HEK293 (cell line): ENCODE results near the gene SCRT2.

ENCODE experiments used
- CTCF ChIA-PET: fragments of 350-600 bp; formaldehyde crosslinking; extraction: SDS; loops from one replicate; lab custom pipeline; 2021; ENCODE audit warnings: antibody characterized with exemption; lab: Yijun Ruan, JAX
- POLR2A ChIA-PET: fragments of 300-600 bp; formaldehyde crosslinking; extraction: SDS; loops from one replicate; lab custom pipeline; 2020; ENCODE audit warnings: antibody characterized with exemption, inconsistent platforms; lab: Yijun Ruan, JAX
- H3K27ac ChIP-seq: fragments of 200-500 bp; sonication (Bioruptor generic); 2 replicates; pipeline ENCODE4 v1.5.1; 2014; ENCODE audit warnings: low read depth, low read length, control low read depth, inconsistent platforms; ENCODE audit errors: extremely low read depth
- H3K36me3 ChIP-seq, 2 experiments: fragments of 200-500 bp in 1 of 2; sonication (Bioruptor generic) in 1 of 2; 1 replicate in 1 of 2; 2 replicates in 1 of 2; pipeline ENCODE4 v1.5.1; 2014 to 2017; ENCODE audit warnings: inconsistent platforms in 2 of 2, low read length in 2 of 2; ENCODE audit not compliant: control insufficient read depth in 2 of 2, insufficient read depth in 1 of 2
- H3K4me1 ChIP-seq: fragments of 200-500 bp; sonication (Bioruptor generic); 2 replicates; pipeline ENCODE4 v1.5.1; 2014; ENCODE audit warnings: mild to moderate bottlenecking, low read length, inconsistent platforms; ENCODE audit not compliant: control insufficient read depth, insufficient read depth
- H3K4me3 ChIP-seq: 2 replicates; pipeline ENCODE4 v1.5.1; 2011; ENCODE audit warnings: low read depth, mild to moderate bottlenecking, control low read depth, low read length, moderate library complexity
- H3K9me3 ChIP-seq: fragments of 200-500 bp; sonication (Bioruptor generic); 2 replicates; pipeline ENCODE4 v1.5.1; 2014; ENCODE audit warnings: low read depth, low read length, inconsistent platforms; ENCODE audit not compliant: control insufficient read depth, insufficient read depth
- EGR2 ChIP-seq: fragments of 450-650 bp; formaldehyde crosslinking; IDR thresholded peaks from 2 replicates; pipeline ENCODE4 v1.5.1; 2016; ENCODE audit warnings: low read depth, missing biosample characterization, missing genetic modification characterization
- KLF10 ChIP-seq: fragments of 450-650 bp; IDR thresholded peaks from 2 replicates; pipeline ENCODE4 v1.5.1; 2018; ENCODE audit warnings: missing biosample characterization, mild to moderate bottlenecking, missing genetic modification characterization
- TCF7L2 ChIP-seq: IDR thresholded peaks from 2 replicates; pipeline ENCODE4 v1.6.1; 2011; ENCODE audit warnings: low read depth, mild to moderate bottlenecking, inconsistent platforms, low read length, moderate library complexity, borderline replicate concordance
- ZFP37 ChIP-seq: fragments of 450-650 bp; formaldehyde crosslinking; IDR thresholded peaks from 2 replicates; pipeline ENCODE4 v1.5.1; 2016; ENCODE audit warnings: missing biosample characterization, missing genetic modification characterization
- ZIC2 ChIP-seq: fragments of 450-650 bp; formaldehyde crosslinking; IDR thresholded peaks from 2 replicates; pipeline ENCODE4 v1.5.1; 2016; ENCODE audit warnings: missing biosample characterization, missing genetic modification characterization
- ZNF132 ChIP-seq: fragments of 450-650 bp; formaldehyde crosslinking; IDR thresholded peaks from 2 replicates; pipeline ENCODE4 v1.5.1; 2017; ENCODE audit warnings: missing biosample characterization, missing genetic modification characterization, borderline replicate concordance
- ZNF157 ChIP-seq: fragments of 450-650 bp; formaldehyde crosslinking; IDR thresholded peaks from 2 replicates; pipeline ENCODE4 v1.5.1; 2016; ENCODE audit warnings: missing biosample characterization, missing genetic modification characterization
- ZNF174 ChIP-seq: fragments of 450-650 bp; formaldehyde crosslinking; IDR thresholded peaks from 2 replicates; pipeline ENCODE4 v1.5.0; 2017; ENCODE audit warnings: missing biosample characterization, mild to moderate bottlenecking, missing genetic modification characterization
- ZNF211 ChIP-seq: fragments of 450-650 bp; formaldehyde crosslinking; IDR thresholded peaks from 2 replicates; pipeline ENCODE4 v1.5.1; 2016; ENCODE audit warnings: low read depth, missing biosample characterization, missing genetic modification characterization
- ZNF221 ChIP-seq: fragments of 450-650 bp; formaldehyde crosslinking; IDR thresholded peaks from 2 replicates; pipeline ENCODE4 v1.5.1; 2017; ENCODE audit warnings: missing biosample characterization, missing genetic modification characterization, borderline replicate concordance
- ZNF426 ChIP-seq: fragments of 450-650 bp; formaldehyde crosslinking; IDR thresholded peaks from 2 replicates; pipeline ENCODE4 v1.5.1; 2017; ENCODE audit warnings: missing biosample characterization, missing genetic modification characterization, mild to moderate bottlenecking, inconsistent platforms, moderate library complexity
- ZNF561 ChIP-seq: fragments of 450-650 bp; IDR thresholded peaks from 2 replicates; pipeline ENCODE4 v1.5.1; 2018; ENCODE audit warnings: missing biosample characterization, missing genetic modification characterization, borderline replicate concordance
- ZNF610 ChIP-seq: fragments of 450-650 bp; formaldehyde crosslinking; IDR thresholded peaks from 2 replicates; pipeline ENCODE4 v1.5.1; 2016; ENCODE audit warnings: missing biosample characterization, missing genetic modification characterization, borderline replicate concordance
- TF ChIP-seq, protein P1 (sequence below): fragments of 450-650 bp; formaldehyde crosslinking; IDR thresholded peaks from 2 replicates; pipeline ENCODE4 v1.5.1; 2016; ENCODE audit warnings: missing biosample characterization, missing genetic modification characterization
- TF ChIP-seq, protein P2 (sequence below): fragments of 450-650 bp; formaldehyde crosslinking; IDR thresholded peaks from 2 replicates; pipeline ENCODE4 v1.5.1; 2016; ENCODE audit warnings: missing biosample characterization, missing genetic modification characterization, low read depth
- TF ChIP-seq, protein P3 (sequence below): fragments of 450-650 bp; formaldehyde crosslinking; conservative IDR thresholded peaks from 2 replicates; pipeline ENCODE4 v1.5.1; 2016; ENCODE audit warnings: low read depth, missing biosample characterization, missing genetic modification characterization
- TF ChIP-seq, protein P4 (sequence below): fragments of 450-650 bp; formaldehyde crosslinking; IDR thresholded peaks from 2 replicates; pipeline ENCODE4 v1.5.1; 2017; ENCODE audit warnings: missing biosample characterization, missing genetic modification characterization

Gene SCRT2

GRCh38 chr20:717832-718231 lies 42.2 kb upstream of the SCRT2 start:
- no peaks in the 10 kb centered on the region for H3K9me3 ChIP-seq
- TF ChIP-seq ZNF561 (tag by site-specific recombination) = no peak
- no peak for TF ChIP-seq ZNF426 (tag by site-specific recombination)
- no peak for TF ChIP-seq ZNF211
- no peak for TF ChIP-seq ZNF221 (tag by site-specific recombination)
- no peak for TF ChIP-seq ZFP37 (tag by site-specific recombination)
- TF ChIP-seq, protein P1, sequence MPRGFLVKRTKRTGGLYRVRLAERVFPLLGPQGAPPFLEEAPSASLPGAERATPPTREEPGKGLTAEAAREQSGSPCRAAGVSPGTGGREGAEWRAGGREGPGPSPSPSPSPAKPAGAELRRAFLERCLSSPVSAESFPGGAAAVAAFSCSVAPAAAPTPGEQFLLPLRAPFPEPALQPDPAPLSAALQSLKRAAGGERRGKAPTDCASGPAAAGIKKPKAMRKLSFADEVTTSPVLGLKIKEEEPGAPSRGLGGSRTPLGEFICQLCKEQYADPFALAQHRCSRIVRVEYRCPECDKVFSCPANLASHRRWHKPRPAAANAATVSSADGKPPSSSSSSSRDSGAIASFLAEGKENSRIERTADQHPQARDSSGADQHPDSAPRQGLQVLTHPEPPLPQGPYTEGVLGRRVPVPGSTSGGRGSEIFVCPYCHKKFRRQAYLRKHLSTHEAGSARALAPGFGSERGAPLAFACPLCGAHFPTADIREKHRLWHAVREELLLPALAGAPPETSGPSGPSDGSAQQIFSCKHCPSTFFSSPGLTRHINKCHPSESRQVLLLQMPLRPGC = no peak
- TF ChIP-seq KLF10 (tag by site-specific recombination) = no peak
- no peak for TF ChIP-seq ZIC2 (tag by site-specific recombination)
- TF ChIP-seq ZNF157 (tag by site-specific recombination) = no peak
- TF ChIP-seq ZNF610 = no peak
- TF ChIP-seq, protein P2, sequence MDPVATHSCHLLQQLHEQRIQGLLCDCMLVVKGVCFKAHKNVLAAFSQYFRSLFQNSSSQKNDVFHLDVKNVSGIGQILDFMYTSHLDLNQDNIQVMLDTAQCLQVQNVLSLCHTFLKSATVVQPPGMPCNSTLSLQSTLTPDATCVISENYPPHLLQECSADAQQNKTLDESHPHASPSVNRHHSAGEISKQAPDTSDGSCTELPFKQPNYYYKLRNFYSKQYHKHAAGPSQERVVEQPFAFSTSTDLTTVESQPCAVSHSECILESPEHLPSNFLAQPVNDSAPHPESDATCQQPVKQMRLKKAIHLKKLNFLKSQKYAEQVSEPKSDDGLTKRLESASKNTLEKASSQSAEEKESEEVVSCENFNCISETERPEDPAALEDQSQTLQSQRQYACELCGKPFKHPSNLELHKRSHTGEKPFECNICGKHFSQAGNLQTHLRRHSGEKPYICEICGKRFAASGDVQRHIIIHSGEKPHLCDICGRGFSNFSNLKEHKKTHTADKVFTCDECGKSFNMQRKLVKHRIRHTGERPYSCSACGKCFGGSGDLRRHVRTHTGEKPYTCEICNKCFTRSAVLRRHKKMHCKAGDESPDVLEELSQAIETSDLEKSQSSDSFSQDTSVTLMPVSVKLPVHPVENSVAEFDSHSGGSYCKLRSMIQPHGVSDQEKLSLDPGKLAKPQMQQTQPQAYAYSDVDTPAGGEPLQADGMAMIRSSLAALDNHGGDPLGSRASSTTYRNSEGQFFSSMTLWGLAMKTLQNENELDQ = no peak
- TF ChIP-seq, protein P3, sequence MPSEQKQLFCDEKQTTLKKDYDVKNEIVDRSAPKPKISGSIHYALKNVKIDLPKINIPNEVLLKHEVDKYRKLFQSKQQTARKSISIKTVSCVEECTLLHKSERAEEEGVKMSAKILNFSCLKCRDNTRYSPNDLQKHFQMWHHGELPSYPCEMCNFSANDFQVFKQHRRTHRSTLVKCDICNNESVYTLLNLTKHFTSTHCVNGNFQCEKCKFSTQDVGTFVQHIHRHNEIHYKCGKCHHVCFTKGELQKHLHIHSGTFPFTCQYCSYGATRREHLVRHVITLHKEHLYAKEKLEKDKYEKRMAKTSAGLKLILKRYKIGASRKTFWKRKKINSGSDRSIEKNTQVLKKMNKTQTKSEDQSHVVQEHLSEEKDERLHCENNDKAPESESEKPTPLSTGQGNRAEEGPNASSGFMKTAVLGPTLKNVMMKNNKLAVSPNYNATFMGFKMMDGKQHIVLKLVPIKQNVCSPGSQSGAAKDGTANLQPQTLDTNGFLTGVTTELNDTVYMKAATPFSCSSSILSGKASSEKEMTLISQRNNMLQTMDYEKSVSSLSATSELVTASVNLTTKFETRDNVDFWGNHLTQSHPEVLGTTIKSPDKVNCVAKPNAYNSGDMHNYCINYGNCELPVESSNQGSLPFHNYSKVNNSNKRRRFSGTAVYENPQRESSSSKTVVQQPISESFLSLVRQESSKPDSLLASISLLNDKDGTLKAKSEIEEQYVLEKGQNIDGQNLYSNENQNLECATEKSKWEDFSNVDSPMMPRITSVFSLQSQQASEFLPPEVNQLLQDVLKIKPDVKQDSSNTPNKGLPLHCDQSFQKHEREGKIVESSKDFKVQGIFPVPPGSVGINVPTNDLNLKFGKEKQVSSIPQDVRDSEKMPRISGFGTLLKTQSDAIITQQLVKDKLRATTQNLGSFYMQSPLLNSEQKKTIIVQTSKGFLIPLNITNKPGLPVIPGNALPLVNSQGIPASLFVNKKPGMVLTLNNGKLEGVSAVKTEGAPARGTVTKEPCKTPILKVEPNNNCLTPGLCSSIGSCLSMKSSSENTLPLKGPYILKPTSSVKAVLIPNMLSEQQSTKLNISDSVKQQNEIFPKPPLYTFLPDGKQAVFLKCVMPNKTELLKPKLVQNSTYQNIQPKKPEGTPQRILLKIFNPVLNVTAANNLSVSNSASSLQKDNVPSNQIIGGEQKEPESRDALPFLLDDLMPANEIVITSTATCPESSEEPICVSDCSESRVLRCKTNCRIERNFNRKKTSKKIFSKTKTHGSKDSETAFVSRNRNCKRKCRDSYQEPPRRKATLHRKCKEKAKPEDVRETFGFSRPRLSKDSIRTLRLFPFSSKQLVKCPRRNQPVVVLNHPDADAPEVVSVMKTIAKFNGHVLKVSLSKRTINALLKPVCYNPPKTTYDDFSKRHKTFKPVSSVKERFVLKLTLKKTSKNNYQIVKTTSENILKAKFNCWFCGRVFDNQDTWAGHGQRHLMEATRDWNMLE (tag by site-specific recombination) = no peak
- TF ChIP-seq, all 188 proteins: peak for 0
- no peak overlapping the region for H3K27ac ChIP-seq
- H3K4me3 ChIP-seq = no peak overlapping the region
- ChIA-PET CTCF (interaction anchor here (0.7 to 2.3 kb wide), 4 partner anchors 11 to 502 kb away, joined by 4 to 9 read pairs (median 6); no protein-coding TSS in a partner anchor), POLR2A (no interaction called here)
- no peaks in the 10 kb centered on the region for H3K4me1 ChIP-seq
- H3K36me3 ChIP-seq = no peaks in the 10 kb centered on the region

DNA sequence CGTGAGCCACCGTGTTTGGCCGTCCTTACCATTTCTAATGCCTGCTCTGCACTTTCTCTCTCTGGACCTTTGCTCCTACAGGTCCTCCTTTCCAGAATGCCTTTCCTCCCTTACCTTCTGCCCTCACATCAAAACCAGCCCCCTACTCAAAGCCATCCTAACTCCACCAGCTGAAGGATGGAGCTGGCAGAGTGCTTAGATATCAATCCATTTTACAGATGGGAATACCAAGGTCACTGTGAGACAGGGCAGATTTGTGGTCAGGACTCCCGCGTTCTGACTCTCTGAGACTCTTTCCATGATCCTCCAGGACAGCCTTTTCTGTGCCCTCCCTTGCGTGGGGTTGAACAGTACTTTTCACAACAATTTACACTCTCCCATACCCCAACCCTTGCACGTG lies 41.7 kb upstream of the SCRT2 start:
- Histone ChIP-seq H3K36me3 (no peaks in the 10 kb centered on the region), H3K4me3 (no peak overlapping the region), H3K27ac (no peak overlapping the region), H3K4me1 (no peaks in the 10 kb centered on the region), H3K9me3 (no peaks in the 10 kb centered on the region)
- TF ChIP-seq, protein P4, sequence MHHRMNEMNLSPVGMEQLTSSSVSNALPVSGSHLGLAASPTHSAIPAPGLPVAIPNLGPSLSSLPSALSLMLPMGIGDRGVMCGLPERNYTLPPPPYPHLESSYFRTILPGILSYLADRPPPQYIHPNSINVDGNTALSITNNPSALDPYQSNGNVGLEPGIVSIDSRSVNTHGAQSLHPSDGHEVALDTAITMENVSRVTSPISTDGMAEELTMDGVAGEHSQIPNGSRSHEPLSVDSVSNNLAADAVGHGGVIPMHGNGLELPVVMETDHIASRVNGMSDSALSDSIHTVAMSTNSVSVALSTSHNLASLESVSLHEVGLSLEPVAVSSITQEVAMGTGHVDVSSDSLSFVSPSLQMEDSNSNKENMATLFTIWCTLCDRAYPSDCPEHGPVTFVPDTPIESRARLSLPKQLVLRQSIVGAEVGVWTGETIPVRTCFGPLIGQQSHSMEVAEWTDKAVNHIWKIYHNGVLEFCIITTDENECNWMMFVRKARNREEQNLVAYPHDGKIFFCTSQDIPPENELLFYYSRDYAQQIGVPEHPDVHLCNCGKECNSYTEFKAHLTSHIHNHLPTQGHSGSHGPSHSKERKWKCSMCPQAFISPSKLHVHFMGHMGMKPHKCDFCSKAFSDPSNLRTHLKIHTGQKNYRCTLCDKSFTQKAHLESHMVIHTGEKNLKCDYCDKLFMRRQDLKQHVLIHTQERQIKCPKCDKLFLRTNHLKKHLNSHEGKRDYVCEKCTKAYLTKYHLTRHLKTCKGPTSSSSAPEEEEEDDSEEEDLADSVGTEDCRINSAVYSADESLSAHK (tag by site-specific recombination) = no peak
- no peak for TF ChIP-seq EGR2 (tag by site-specific recombination)
- TF ChIP-seq TCF7L2 = no peak
- TF ChIP-seq ZNF132 (tag by site-specific recombination) = no peak
- no peak for TF ChIP-seq ZNF174
- ChIA-PET CTCF (interaction anchor here (1.5 to 2.3 kb wide), 2 partner anchors 11 to 50 kb away, joined by 5 to 9 read pairs; no protein-coding TSS in a partner anchor), POLR2A (no interaction called here)
